ENCODE results near the gene MAP6. TPM values are rescaled to one million over a fixed set of nuclear protein-coding genes. Genes with fewer than 3 reads are reported as not detected.

The MAP6 gene
- total RNA-seq, 1 donor from 2014 or later: 26.4 TPM

- Mint-ChIP-seq H3K9me3 (ENCODE audit: low read depth) (no peaks in the 10 kb centered on the region), H3K27me3 (ENCODE audit: low read depth) (no peaks in the 10 kb centered on the region), H3K27ac (ENCODE audit: unreplicated experiment) (peak within 1 kb of the TSS; percentile 99), H3K4me1 (ENCODE audit: low read depth) (peaks cover 75% of the 10 kb centered on the region), H3K4me3 (ENCODE audit: unreplicated experiment) (peak within 1 kb of the TSS; percentile 99), H3K36me3 (ENCODE audit: low read depth) (peaks cover 20% of the 10 kb centered on the region)
- TF ChIP-seq CTCF (IDR thresholded peaks at IDR 0.05): no peak
- no peak for DNase-seq (ENCODE audit: low spot score)
Observed at GRCh38 chr11:75562048-75562835, 106.6 kb downstream of the MAP6 start, which contains the start of gene SERPINH1. TSS of gene SERPINH1 (plus strand) at chr11:75562253. CDS start at chr11:75566350, 4,097 bp downstream.

- H3K4me1 Mint-ChIP-seq (ENCODE audit: low read depth): peaks cover 77% of the 10 kb centered on the region
- H3K36me3 Mint-ChIP-seq (ENCODE audit: low read depth): peaks cover 18% of the 10 kb centered on the region
- H3K4me3 Mint-ChIP-seq (ENCODE audit: unreplicated experiment): peak overlapping the region; percentile 99
- no peak for TF ChIP-seq CTCF (IDR thresholded peaks at IDR 0.05)
- H3K27me3 Mint-ChIP-seq (ENCODE audit: low read depth): no peaks in the 10 kb centered on the region
- DNase-seq (ENCODE audit: low spot score): no peak
- H3K27ac Mint-ChIP-seq (ENCODE audit: unreplicated experiment): peak overlapping the region; percentile 99
- H3K9me3 Mint-ChIP-seq (ENCODE audit: low read depth): no peaks in the 10 kb centered on the region
Observed at GRCh38 chr11:75561426-75562047, 107.3 kb downstream of the MAP6 start.

GRCh38 chr11:75560644-75561043 is 108.2 kb downstream of the MAP6 start:
- peaks cover 73% of the 10 kb centered on the region for H3K4me1 Mint-ChIP-seq (ENCODE audit: low read depth)
- no peak for TF ChIP-seq CTCF (IDR thresholded peaks at IDR 0.05)
- no peaks in the 10 kb centered on the region for H3K9me3 Mint-ChIP-seq (ENCODE audit: low read depth)
- peak overlapping the region; percentile 99 for H3K27ac Mint-ChIP-seq (ENCODE audit: unreplicated experiment)
- peaks cover 14% of the 10 kb centered on the region for H3K36me3 Mint-ChIP-seq (ENCODE audit: low read depth)
- no peak overlapping the region for H3K4me3 Mint-ChIP-seq (ENCODE audit: unreplicated experiment)
- DNase-seq (ENCODE audit: low spot score): no peak
- no peaks in the 10 kb centered on the region for H3K27me3 Mint-ChIP-seq (ENCODE audit: low read depth)

GRCh38 chr11:75558939-75559843 is 109.6 kb downstream of the MAP6 start:
- H3K27ac Mint-ChIP-seq (ENCODE audit: unreplicated experiment): peak overlapping the region; percentile 99
- peaks cover 13% of the 10 kb centered on the region for H3K36me3 Mint-ChIP-seq (ENCODE audit: low read depth)
- no peaks in the 10 kb centered on the region for H3K27me3 Mint-ChIP-seq (ENCODE audit: low read depth)
- TF ChIP-seq CTCF (IDR thresholded peaks at IDR 0.05): no peak
- no peaks in the 10 kb centered on the region for H3K9me3 Mint-ChIP-seq (ENCODE audit: low read depth)
- H3K4me1 Mint-ChIP-seq (ENCODE audit: low read depth): peaks cover 72% of the 10 kb centered on the region
- peak overlapping the region; percentile 60 for H3K4me3 Mint-ChIP-seq (ENCODE audit: unreplicated experiment)
- no peak for DNase-seq (ENCODE audit: low spot score)

Data from chondrocyte (in vitro differentiated cells).